PC-9 (cell line): ENCODE results near the gene UGGT2.
"Not testable (repeated sequence)": the region's sequence is repeated elsewhere in the genome, so short reads cannot be mapped to it uniquely, and the experiment has no call there.

ENCODE experiments used
- CTCF ChIP-seq: fragments of 200-600 bp; sonication (generic); conservative IDR thresholded peaks from 2 replicates; pipeline ENCODE4 v1.6.1; 2017; ENCODE audit warnings: mixed run types, antibody characterized with exemption, mild to moderate bottlenecking, moderate library complexity
- EZH2 ChIP-seq: fragments of 200-600 bp; sonication (generic); IDR thresholded peaks from 2 replicates; pipeline ENCODE4 v1.8.0; 2017; ENCODE audit warnings: antibody characterized with exemption, low read depth

- TF ChIP-seq CTCF, EZH2: not testable (repeated sequence)
Observed at GRCh38 chr13:95762626-95763025, 290.6 kb downstream of the UGGT2 start.
